ENCODE results near the gene PRIMA1. TPM values are rescaled to one million over a fixed set of nuclear protein-coding genes. Genes with fewer than 3 reads are reported as not detected.

PRIMA1 gene
- polyA plus RNA-seq, 3 donors: not detected

- no peak overlapping the region for H3K27ac Mint-ChIP-seq
- intact Hi-C loops (cut with micrococcal nuclease): no loop called here
- WGBS (ENCODE audit: insufficient coverage): no CpG with 5 or more reads among the region's 1 CpG
Measured at GRCh38 chr14:93674343-93674742, 113.9 kb downstream of the PRIMA1 start.

DNA sequence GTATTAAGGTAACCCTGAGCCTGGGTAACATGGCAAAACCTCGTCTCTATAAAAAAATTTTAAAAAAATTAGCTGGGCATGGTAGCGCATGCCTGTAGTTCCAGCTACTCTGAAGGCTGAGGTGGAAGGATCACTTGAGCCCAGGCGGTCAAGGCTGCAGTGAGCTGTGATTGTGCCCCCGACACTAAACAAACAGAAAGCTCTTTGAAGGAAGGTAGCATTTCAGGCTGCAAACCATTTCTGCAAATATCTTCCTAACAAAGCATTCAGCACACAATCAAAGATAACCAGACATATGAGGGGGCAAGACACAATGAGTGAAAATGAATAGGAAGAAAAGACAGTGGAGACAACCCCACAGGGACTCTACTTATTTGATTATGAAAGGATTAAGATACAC lies 118.7 kb downstream of the PRIMA1 start:
- no peaks in the 10 kb centered on the region for H3K36me3 ChIP-seq (replicated peaks in 1 of 2; ENCODE audit: control insufficient read depth in 1 of 2, insufficient read depth in 2 of 2, low read length in 2 of 2)
- Mint-ChIP-seq H3K9me3 (peaks cover 0 to 23% (median 7%) of the 10 kb centered on the region in 7 donors), H3K27me3 (ENCODE audit: low read depth in 3 of 3) (peaks cover 5 to 11% (median 7%) of the 10 kb centered on the region in 3 donors), H3K4me1 (no peaks in the 10 kb centered on the region), H3K4me3 (no peak overlapping the region), H3K36me3 (no peaks in the 10 kb centered on the region), H3K27ac (no peak overlapping the region)
- H4K20me1 ChIP-seq (ENCODE audit: insufficient read depth, low read length): no peaks in the 10 kb centered on the region
- intact Hi-C loops (cut with micrococcal nuclease): no loop called here
- WGBS (ENCODE audit: insufficient coverage): 94% methylated on average over 2 of the region's 4 CpGs
- H3K4me1 ChIP-seq (ENCODE audit: control insufficient read depth in 1 of 2, insufficient read depth in 2 of 2, low read length in 2 of 2): no peaks in the 10 kb centered on the region
- H3K79me2 ChIP-seq (ENCODE audit: insufficient read depth, low read length): no peaks in the 10 kb centered on the region
- H3K9me3 ChIP-seq (replicated peaks in 1 of 2; ENCODE audit: control insufficient read depth in 1 of 2, insufficient read depth in 1 of 2, low read length in 2 of 2): peaks cover 0 to 5% of the 10 kb centered on the region in 2 donors
- TF ChIP-seq, protein P1, sequence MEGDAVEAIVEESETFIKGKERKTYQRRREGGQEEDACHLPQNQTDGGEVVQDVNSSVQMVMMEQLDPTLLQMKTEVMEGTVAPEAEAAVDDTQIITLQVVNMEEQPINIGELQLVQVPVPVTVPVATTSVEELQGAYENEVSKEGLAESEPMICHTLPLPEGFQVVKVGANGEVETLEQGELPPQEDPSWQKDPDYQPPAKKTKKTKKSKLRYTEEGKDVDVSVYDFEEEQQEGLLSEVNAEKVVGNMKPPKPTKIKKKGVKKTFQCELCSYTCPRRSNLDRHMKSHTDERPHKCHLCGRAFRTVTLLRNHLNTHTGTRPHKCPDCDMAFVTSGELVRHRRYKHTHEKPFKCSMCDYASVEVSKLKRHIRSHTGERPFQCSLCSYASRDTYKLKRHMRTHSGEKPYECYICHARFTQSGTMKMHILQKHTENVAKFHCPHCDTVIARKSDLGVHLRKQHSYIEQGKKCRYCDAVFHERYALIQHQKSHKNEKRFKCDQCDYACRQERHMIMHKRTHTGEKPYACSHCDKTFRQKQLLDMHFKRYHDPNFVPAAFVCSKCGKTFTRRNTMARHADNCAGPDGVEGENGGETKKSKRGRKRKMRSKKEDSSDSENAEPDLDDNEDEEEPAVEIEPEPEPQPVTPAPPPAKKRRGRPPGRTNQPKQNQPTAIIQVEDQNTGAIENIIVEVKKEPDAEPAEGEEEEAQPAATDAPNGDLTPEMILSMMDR (IDR thresholded peaks at IDR 0.05): no peak
- no peak overlapping the region for H3K9ac ChIP-seq (ENCODE audit: insufficient read depth, low read length, poor library complexity, severe bottlenecking)
- no peak overlapping the region for H3K4me3 ChIP-seq (replicated peaks in 1 of 3; ENCODE audit: low read depth in 2 of 3, low read length in 3 of 3)
- H3K4me2 ChIP-seq (replicated peaks; ENCODE audit: extremely low read depth, low read length, poor library complexity, severe bottlenecking): no peak overlapping the region
- no peaks in the 10 kb centered on the region for H3K27me3 ChIP-seq (ENCODE audit: control insufficient read depth in 2 of 2, insufficient read depth in 2 of 2, low read length in 2 of 2)
- H3K27ac ChIP-seq (ENCODE audit: low read depth in 1 of 2, low read length in 2 of 2): no peak overlapping the region
- no peak overlapping the region for H2AFZ ChIP-seq (ENCODE audit: insufficient read depth, low read depth, low read length, poor library complexity, severe bottlenecking)
- no peak for DNase-seq

More at GRCh38 chr14:93674343-93674742, 113.9 kb downstream of the PRIMA1 start:
- H3K4me3 Mint-ChIP-seq: no peak overlapping the region
- no peaks in the 10 kb centered on the region for H3K36me3 ChIP-seq (replicated peaks in 1 of 2; ENCODE audit: control insufficient read depth in 1 of 2, insufficient read depth in 2 of 2, low read length in 2 of 2)
- no peak overlapping the region for H2AFZ ChIP-seq (ENCODE audit: insufficient read depth, low read depth, low read length, poor library complexity, severe bottlenecking)
- peaks cover 4% of the 10 kb centered on the region for H3K4me1 Mint-ChIP-seq
- no peaks in the 10 kb centered on the region for H3K9me3 ChIP-seq (replicated peaks in 1 of 2; ENCODE audit: control insufficient read depth in 1 of 2, insufficient read depth in 1 of 2, low read length in 2 of 2)
- H3K9ac ChIP-seq (ENCODE audit: insufficient read depth, low read length, poor library complexity, severe bottlenecking): no peak overlapping the region
- H3K27me3 ChIP-seq (ENCODE audit: control insufficient read depth in 2 of 2, insufficient read depth in 2 of 2, low read length in 2 of 2): no peaks in the 10 kb centered on the region
- no peaks in the 10 kb centered on the region for H3K36me3 Mint-ChIP-seq
- H3K4me2 ChIP-seq (replicated peaks; ENCODE audit: extremely low read depth, low read length, poor library complexity, severe bottlenecking): no peak overlapping the region
- peaks cover under 1 to 7% (median 6%) of the 10 kb centered on the region in 3 donors for H3K27me3 Mint-ChIP-seq (ENCODE audit: low read depth in 3 of 3)
- TF ChIP-seq, protein P1 (IDR thresholded peaks at IDR 0.05): no peak
- no peaks in the 10 kb centered on the region for H3K79me2 ChIP-seq (ENCODE audit: insufficient read depth, low read length)
- H3K4me1 ChIP-seq (ENCODE audit: control insufficient read depth in 1 of 2, insufficient read depth in 2 of 2, low read length in 2 of 2): no peaks in the 10 kb centered on the region
- DNase-seq: no peak
- H3K9me3 Mint-ChIP-seq: peaks cover 0 to 6% (median 2%) of the 10 kb centered on the region in 7 donors
- no peak overlapping the region for H3K27ac ChIP-seq (ENCODE audit: low read depth in 1 of 2, low read length in 2 of 2)
- H4K20me1 ChIP-seq (ENCODE audit: insufficient read depth, low read length): no peaks in the 10 kb centered on the region
- no peak overlapping the region for H3K4me3 ChIP-seq (replicated peaks in 1 of 3; ENCODE audit: low read depth in 2 of 3, low read length in 3 of 3)

Other genes with a start within 250 kb of the PRIMA1 start
- not detected for gene FAM181A, start 138.9 kb upstream of the PRIMA1 start, polyA plus RNA-seq
- 1 to 10 TPM in 2 of 3 donors, under 1 TPM in 1; 0.25 to 2.5 (median 1.4) TPM for gene ASB2, start 188.1 kb upstream of the PRIMA1 start, polyA plus RNA-seq
- gene CCDC197, start 208.8 kb upstream of the PRIMA1 start, polyA plus RNA-seq: not detected
- under 1 TPM; 0.25 to 0.95 (median 0.28) TPM for gene OTUB2, start 237.9 kb upstream of the PRIMA1 start, polyA plus RNA-seq